Psoas muscle (tissue), 8 donors: ENCODE data around the gene C1orf167. TPM values are rescaled to one million over a fixed set of nuclear protein-coding genes. Genes with fewer than 3 reads are reported as not detected.

Source experiments
- ATAC-seq, 4 donors: fragments of 200-7000 bp; cut with Tn5 transposase; one replicate each; pipeline ENCODE4 v1.9.1; 2020; ENCODE audit warnings: moderate library complexity in 3 of 4, mild to moderate bottlenecking in 2 of 4
- DNase-seq, 2 donors: peaks; one replicate each; pipeline ENCODE4 v3.0.0-alpha.2; 2020
- H3K27ac ChIP-seq: fragments of 200-600 bp; one replicate; pipeline ENCODE4 v1.8.0; 2022
- H3K27me3 ChIP-seq, 3 donors: fragments of 200-600 bp in 1 of 3; one replicate each; pipeline versions ENCODE4 v1.6.1 to v1.8.0; 2013 to 2022; ENCODE audit warnings: low read length in 2 of 3, mild to moderate bottlenecking in 2 of 3, moderate library complexity in 1 of 3; ENCODE audit not compliant: insufficient read depth in 3 of 3
- H3K36me3 ChIP-seq, 2 donors: fragments of 200-600 bp in 1 of 2; one replicate each; pipeline versions ENCODE4 v1.6.1 to v1.8.0; 2013 to 2022; ENCODE audit warnings: low read depth in 1 of 2, mild to moderate bottlenecking in 1 of 2, moderate library complexity in 1 of 2; ENCODE audit not compliant: insufficient read depth in 1 of 2
- H3K4me1 ChIP-seq: fragments of 200-600 bp; one replicate; pipeline ENCODE4 v1.8.0; 2022
- H3K4me3 ChIP-seq: fragments of 200-600 bp; one replicate; pipeline ENCODE4 v1.8.0; 2022; ENCODE audit warnings: mild to moderate bottlenecking
- H3K9me3 ChIP-seq: fragments of 200-600 bp; one replicate; pipeline ENCODE4 v1.8.0; 2022
- CTCF ChIP-seq: fragments of 200-600 bp; IDR thresholded peaks from one replicate; pipeline ENCODE4 v1.8.0; 2022; ENCODE audit warnings: antibody characterized with exemption
- WGBS, 3 donors: extraction: QIAGEN DNeasy Blood & Tissue Kit; methylation state at CpG; one replicate each; pipeline versions ENCODE4 v1.1.6 to v1.1.7; 2013; 5-methylcytosine and 5-hydroxymethylcytosine counted together
- intact Hi-C, 2 donors: fragments of 100-400 bp; cut with DNase I; formaldehyde crosslinking; loops; one replicate each; pipeline versions ENCODE4 v1.11.0 to v1.14.2; 2022
- polyA plus RNA-seq, 3 donors: library from polyadenylated mRNA; stranded (reverse); fragments of 200-250 nt; gene quantifications; one replicate each; pipeline ENCODE4 v1.2.3, GENCODE V29; 2013
- total RNA-seq, 4 donors: library from RNA; stranded (reverse); fragmentation: NEBNext Ultra II Directional in 2 of 4; extraction: Animal tissue kit (Norgen Biotek cat#: 25700) in 2 of 4; gene quantifications; one replicate each; pipeline versions ENCODE4 v1.2.1 to v1.2.4, GENCODE V29; 2021 to 2023
- donor health status: healthy with polysubstance abuse.
- donor health status: DM: no; HTN: no; CAD: no; lungs with moderate emphysema.
- donor health status: Bipolar disorder and iron deficiency.
- donor health status: healthy.
- donor health status: DM: yes; HTN: yes; CAD: no.
- donor health status: DM: no; HTN: no; CAD: no.
- donor health status: DM: no; HTN: no; CAD: no.
- donor health status: DM: yes; HTN: yes; CAD: no.

Gene C1orf167
- total and polyA plus RNA-seq, 7 donors: 1.8 to 5.3 (median 2.5) TPM

GRCh38 chr1:11738783-11739182 is 23.2 kb upstream of the C1orf167 start:
- 83 to 92% (median 87%) methylated on average over 6 of the region's 6 CpGs for WGBS, 3 donors
- H3K27ac ChIP-seq: no peak overlapping the region
- TF ChIP-seq CTCF: no peak
- H3K4me1 ChIP-seq: peaks cover 17% of the 10 kb centered on the region
- no peaks in the 10 kb centered on the region for H3K36me3 ChIP-seq
- DNase-seq (no peak), ATAC-seq (no peak)
- intact Hi-C loops: loop anchor here in 1 of 2 donors (5.0 to 10.0 kb wide), 2 partner anchors 49 to 464 kb away; partner anchors contain the start of gene UBIAD1
- no peaks in the 10 kb centered on the region for H3K9me3 ChIP-seq
- H3K4me3 ChIP-seq: no peak overlapping the region
- no peaks in the 10 kb centered on the region for H3K27me3 ChIP-seq

GRCh38 chr1:11740258-11741192 is 21.5 kb upstream of the C1orf167 start:
- H3K4me3 ChIP-seq: no peak overlapping the region
- H3K9me3 ChIP-seq: no peaks in the 10 kb centered on the region
- H3K27me3 ChIP-seq: no peaks in the 10 kb centered on the region
- no peak for DNase-seq
- H3K36me3 ChIP-seq: peaks cover 0 to 8% of the 10 kb centered on the region in 2 donors
- peaks cover 17% of the 10 kb centered on the region for H3K4me1 ChIP-seq
- H3K27ac ChIP-seq: no peak overlapping the region
- intact Hi-C loops: no loop called here
- no peak for ATAC-seq
- no peak for TF ChIP-seq CTCF
- WGBS, 3 donors: 70 to 72% (median 71%) methylated on average over 15 of the region's 15 CpGs

- WGBS, 3 donors: 89 to 91% (median 91%) methylated on average over 4 of the region's 4 CpGs
- peaks cover 0 to 17% of the 10 kb centered on the region in 2 donors for H3K36me3 ChIP-seq
- intact Hi-C loops: no loop called here
- no peak for ATAC-seq
- H3K9me3 ChIP-seq: no peaks in the 10 kb centered on the region
- H3K27ac ChIP-seq: no peak overlapping the region
- no peak overlapping the region for H3K4me3 ChIP-seq
- DNase-seq: no peak
- no peak for TF ChIP-seq CTCF
- H3K4me1 ChIP-seq: peaks cover 17% of the 10 kb centered on the region
- no peaks in the 10 kb centered on the region for H3K27me3 ChIP-seq
These were observed 20.5 kb upstream of the C1orf167 start for GRCh38 chr1:11741482-11741881.

GRCh38 chr1:11741919-11742558 is 20.0 kb upstream of the C1orf167 start:
- TF ChIP-seq CTCF: no peak
- peaks cover 12% of the 10 kb centered on the region for H3K4me1 ChIP-seq
- no peak overlapping the region for H3K4me3 ChIP-seq
- intact Hi-C loops: no loop called here
- peaks cover 2 to 23% of the 10 kb centered on the region in 2 donors for H3K36me3 ChIP-seq
- ATAC-seq (no peak), DNase-seq (no peak)
- H3K27me3 ChIP-seq: no peaks in the 10 kb centered on the region
- H3K9me3 ChIP-seq: no peaks in the 10 kb centered on the region
- no peak overlapping the region for H3K27ac ChIP-seq
- 76 to 86% (median 85%) methylated on average over 5 of the region's 5 CpGs for WGBS, 3 donors
